ENCODE results near the gene NDST1.

DNA sequence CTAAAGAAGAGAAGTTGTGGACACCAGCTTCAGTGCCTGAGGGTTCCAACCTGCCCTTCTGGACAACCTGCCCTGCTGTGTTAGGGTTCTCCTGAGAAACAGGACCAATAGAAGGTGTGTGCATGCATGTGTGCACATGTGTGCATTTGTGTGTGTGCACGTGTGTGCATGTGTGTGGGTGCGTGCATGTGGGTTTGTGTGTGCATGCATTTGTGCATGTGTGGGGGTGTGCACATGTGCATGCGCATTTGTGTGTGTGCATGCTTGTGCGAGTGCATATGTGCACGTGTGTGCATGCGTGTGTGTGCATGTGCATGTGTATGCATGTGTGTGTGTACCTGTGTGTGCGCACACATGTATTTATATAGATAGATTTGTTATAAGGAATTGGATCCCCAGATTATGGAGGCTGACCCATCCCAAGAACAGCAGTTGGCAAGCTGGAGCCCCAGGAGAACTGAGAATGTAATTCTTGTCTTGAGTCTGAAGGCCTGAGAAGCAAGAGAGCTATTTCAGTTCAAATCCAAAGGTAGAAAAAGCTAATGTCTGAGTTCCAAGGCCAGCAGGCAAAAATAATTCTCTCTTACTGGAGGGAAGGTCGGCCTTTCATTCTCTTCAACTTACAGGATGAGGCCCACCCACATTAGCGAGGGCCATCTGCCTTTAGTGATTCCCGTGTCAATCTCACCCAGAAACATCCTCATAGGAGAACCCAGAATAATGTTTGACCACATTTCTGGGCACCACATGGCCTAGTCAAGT, 69.6 kb downstream of the NDST1 start:
- TF ChIP-seq, protein P1, sequence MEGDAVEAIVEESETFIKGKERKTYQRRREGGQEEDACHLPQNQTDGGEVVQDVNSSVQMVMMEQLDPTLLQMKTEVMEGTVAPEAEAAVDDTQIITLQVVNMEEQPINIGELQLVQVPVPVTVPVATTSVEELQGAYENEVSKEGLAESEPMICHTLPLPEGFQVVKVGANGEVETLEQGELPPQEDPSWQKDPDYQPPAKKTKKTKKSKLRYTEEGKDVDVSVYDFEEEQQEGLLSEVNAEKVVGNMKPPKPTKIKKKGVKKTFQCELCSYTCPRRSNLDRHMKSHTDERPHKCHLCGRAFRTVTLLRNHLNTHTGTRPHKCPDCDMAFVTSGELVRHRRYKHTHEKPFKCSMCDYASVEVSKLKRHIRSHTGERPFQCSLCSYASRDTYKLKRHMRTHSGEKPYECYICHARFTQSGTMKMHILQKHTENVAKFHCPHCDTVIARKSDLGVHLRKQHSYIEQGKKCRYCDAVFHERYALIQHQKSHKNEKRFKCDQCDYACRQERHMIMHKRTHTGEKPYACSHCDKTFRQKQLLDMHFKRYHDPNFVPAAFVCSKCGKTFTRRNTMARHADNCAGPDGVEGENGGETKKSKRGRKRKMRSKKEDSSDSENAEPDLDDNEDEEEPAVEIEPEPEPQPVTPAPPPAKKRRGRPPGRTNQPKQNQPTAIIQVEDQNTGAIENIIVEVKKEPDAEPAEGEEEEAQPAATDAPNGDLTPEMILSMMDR (optimal IDR thresholded peaks at IDR 0.05 in 1 of 3, IDR thresholded peaks at IDR 0.05 in 1 of 3, conservative IDR thresholded peaks at IDR 0.05 in 1 of 3; ENCODE audit: extremely low read depth in 1 of 3, insufficient read depth in 2 of 3, low read length in 3 of 3) = no peak
- no peak for TF ChIP-seq EZH2 (IDR thresholded peaks at IDR 0.05; ENCODE audit: low read length)
